ENCODE results near the gene SNAI1.

GRCh38 chr20:49961413-49961812 lies 21.4 kb upstream of the SNAI1 start:
- TF ChIP-seq CTCF (IDR thresholded peaks at IDR 0.05) (no peak), POLR2A (IDR thresholded peaks at IDR 0.05) (no peak)

All from Peyer's patch (tissue), 4 donors.